ENCODE data around the gene SIGLEC15. TPM values are rescaled to one million over a fixed set of nuclear protein-coding genes. Genes with fewer than 3 reads are reported as not detected.
"Not testable (repeated sequence)": the region's sequence is repeated elsewhere in the genome, so short reads cannot be mapped to it uniquely, and the experiment has no call there.

Gene SIGLEC15
- total RNA-seq, 1 donor from 2014 or later = not detected

DNA sequence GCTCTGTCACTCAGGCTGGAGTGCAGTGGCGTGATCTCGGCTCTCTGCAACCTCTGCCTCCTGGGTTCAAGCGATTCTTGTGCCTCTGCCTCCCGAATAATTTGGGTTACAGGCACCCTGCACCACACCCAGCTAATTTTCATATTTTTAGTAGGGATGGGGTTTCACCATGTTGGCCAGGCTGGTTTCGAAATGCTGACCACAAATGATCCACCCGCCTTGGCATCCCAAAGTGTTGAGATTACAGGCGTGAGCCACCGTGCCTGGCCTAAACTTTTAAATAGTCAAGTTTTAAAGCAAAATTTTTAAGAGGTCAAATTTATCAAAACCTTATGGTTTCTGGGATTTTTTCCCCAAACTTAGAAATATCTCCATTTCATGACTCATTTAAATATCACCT lies 6.7 kb upstream of the SIGLEC15 start:
- DNase-seq (ENCODE audit: low read depth in 2 of 2) = not testable (repeated sequence)

- no peak for DNase-seq (ENCODE audit: low read depth in 2 of 2)
Measured at GRCh38 chr18:45820106-45820745, 5.2 kb upstream of the SIGLEC15 start.

- peak in 1 of 2 donors; percentile 64 for DNase-seq (ENCODE audit: low read depth in 2 of 2)
Measured at GRCh38 chr18:45821026-45821425, 4.4 kb upstream of the SIGLEC15 start.

DNA sequence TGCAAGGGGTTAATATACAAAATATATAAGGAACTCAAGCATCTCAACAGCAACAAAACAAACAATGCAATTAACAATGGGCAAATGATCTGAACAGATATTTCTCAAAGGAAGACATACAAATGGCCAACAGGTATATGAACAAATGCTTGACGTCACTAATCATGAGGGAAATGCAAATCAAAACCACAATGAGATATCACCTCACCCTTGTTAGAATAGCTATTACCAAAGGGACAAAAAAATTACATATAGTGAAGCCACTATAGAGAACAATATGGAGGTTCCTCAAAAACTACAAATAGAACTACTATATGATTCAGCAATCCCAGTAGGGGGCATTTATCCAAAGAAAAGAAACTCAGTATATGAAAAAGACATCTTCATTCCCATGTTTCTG lies 3.8 kb upstream of the SIGLEC15 start:
- no peak for DNase-seq (ENCODE audit: low read depth in 2 of 2)

- no peak for DNase-seq (ENCODE audit: low read depth in 2 of 2)
Measured at GRCh38 chr18:45826084-45826483, 609 bp downstream of the SIGLEC15 start.

- DNase-seq (ENCODE audit: low read depth in 2 of 2) = not testable (repeated sequence)
Measured at GRCh38 chr18:45826716-45827115, 1.2 kb downstream of the SIGLEC15 start.

DNA sequence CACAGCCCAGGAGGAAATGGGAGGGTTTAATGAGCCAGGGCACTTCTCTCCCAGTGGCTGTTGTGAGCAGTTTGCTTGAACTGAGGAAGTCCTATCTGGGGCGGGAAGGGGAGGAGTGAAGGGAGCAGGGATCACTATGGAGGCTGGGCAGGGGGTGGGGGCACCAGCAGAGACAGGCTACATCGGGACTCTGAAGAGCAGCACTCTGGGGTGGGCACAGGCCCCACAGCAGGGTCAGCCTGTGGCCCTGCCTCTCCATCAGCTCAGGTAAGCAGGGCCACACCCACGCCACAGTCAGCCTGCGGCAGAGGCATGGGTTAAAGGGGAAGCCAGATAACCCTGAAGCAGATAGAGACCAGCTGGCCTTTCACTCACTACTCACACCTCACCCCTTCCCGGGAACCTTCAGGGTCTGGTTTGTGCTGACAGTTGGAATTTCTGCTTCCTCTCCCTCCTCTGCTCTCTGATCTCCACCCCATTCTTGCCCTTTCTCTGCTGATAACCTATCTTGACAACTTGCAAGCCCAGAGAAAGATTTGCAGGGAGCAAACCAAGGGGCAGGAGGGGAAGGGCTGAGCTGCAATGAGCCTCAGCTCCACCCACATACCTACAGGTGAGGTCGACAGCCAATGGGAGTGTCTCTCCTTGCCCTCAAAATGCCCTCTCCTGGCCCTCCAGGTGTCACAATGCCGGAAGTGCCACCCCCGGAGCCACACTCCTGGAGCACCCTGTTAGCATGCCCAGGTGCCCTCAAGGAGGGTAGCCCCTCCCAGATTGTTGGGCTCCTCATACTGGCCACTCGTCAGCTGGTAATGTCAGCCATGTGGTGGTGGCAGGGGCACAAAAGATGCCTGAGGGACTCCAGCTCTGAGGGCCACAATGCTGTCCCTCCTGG lies 3.7 kb downstream of the SIGLEC15 start:
- DNase-seq (ENCODE audit: low read depth in 2 of 2) = no peak

- DNase-seq (ENCODE audit: low read depth in 2 of 2) = no peak
Measured at GRCh38 chr18:45829855-45830254, 4.4 kb downstream of the SIGLEC15 start.

DNA sequence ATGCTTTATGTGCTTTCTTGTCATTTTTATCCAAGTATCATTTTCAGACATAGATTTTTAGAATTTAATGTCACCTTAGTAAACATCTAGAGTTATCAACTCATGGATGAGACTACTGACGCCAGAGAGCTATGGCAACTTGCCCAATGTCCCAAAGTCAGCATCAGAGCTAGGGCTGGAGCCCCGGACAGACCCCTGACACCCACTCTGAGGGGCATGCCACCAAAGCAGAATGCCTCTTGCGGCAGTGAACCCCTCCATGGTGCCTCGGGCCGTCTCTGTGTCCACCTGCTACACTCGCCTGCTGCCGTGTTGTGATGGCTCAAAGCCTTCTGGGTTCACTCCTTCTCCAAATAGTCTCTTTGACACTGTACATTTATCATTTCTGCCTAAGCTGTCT lies 5.4 kb downstream of the SIGLEC15 start:
- DNase-seq (ENCODE audit: low read depth in 2 of 2) = no peak

- no peak for DNase-seq (ENCODE audit: low read depth in 2 of 2)
Measured at GRCh38 chr18:45833846-45834245, 8.4 kb downstream of the SIGLEC15 start.

- no peak for DNase-seq (ENCODE audit: low read depth in 2 of 2)
Measured at GRCh38 chr18:45834306-45834705, 8.8 kb downstream of the SIGLEC15 start.

DNA sequence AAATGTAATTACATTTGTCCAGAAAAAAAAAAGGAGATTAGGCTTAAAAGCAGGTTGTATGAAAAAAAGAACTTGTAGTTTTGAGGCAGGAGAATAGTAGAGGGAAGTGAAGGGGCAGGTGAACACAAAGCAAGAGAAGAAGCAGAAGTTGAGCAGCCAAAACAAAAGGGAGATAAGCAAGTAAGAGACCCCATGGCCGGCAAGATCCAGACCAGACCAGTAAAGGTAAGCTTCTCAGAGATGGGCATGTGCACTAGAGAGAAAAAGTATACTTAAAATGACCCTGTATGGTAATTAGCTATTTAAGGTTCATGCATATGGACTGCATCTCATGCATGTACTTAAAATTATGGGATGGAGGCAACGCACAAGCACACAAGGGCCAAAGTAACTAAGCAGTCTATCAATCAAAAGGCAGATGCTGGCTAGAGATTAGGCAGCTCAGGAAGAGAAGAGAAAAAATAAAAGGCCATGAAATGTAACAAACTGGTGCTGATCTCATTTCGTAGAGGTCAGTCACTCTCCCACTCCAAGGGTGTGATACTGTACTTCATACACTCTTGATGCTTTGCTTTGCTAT lies 9.7 kb downstream of the SIGLEC15 start:
- DNase-seq (ENCODE audit: low read depth in 2 of 2) = peak in 1 of 2 donors; percentile 36

DNA sequence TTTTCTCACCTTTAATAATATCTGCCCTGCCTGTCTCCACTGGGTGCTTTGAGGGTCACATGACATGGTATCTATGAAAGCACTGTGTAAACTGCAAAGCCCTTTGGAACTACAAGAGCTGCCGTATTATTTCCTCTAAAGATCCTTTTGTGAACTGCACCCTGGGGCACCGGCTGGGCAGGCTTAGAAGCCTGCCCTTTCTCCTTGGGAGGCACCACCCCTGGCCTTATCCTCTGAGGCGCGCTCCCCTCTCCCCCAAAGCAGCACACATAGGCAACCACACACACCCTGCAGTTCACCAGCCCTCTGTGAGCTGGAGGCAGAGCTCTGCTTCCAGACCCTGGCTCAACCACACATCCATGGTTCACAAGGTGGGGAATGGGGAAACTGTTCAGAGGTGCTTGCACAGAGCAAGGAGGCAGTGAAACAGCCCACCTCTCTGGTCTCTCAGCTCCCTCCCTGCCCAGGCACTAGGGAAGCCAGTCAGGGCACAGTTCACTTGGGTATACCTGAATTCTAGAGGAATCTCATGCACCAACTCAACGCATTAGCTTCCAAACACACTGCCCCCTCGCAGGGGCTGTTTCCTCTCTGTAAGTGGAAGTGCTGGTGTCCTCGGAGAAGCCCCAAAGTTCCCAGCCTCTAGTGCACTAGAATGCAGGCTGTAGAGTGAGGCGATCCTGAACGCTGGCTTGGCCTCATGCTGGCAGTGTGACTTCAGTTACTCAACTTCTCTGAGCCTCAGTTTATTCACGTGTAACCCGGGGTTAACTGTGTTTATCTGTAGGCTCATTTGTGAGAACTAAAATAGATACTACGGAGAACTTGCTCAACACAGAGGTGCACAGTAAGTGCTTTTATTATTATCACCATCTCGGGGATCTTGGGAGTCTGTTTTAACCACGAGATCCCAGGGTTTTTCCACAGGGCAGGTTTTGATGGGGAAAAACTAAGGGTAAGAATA lies 11.0 kb downstream of the SIGLEC15 start:
- no peak for DNase-seq (ENCODE audit: low read depth in 2 of 2)

DNA sequence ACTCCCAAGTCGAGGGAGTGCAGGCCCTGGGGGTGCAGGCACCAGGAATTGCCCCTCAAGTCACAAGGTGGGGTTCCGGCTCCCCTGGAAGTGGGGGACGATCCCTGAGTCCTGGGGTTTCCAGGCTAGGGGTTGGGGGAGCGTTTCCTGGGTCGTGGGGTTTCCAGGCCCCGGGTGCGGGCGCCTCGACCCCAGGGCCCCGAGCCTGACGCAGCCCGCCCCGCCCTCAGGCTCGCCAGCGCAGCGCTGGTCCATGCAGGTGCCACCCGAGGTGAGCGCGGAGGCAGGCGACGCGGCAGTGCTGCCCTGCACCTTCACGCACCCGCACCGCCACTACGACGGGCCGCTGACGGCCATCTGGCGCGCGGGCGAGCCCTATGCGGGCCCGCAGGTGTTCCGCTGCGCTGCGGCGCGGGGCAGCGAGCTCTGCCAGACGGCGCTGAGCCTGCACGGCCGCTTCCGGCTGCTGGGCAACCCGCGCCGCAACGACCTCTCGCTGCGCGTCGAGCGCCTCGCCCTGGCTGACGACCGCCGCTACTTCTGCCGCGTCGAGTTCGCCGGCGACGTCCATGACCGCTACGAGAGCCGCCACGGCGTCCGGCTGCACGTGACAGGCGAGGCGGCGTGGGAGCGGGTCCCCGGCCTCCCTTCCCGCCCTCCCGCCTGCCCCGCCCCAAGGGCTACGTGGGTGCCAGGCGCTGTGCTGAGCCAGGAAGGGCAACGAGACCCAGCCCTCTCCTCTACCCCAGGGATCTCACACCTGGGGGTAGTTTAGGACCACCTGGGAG lies 12.0 kb downstream of the SIGLEC15 start:
- peak; percentile 67 to 80 for DNase-seq (ENCODE audit: low read depth in 2 of 2)

- DNase-seq (ENCODE audit: low read depth in 2 of 2) = peak in 1 of 2 donors; percentile 21
Measured at GRCh38 chr18:45838302-45839070, 13.0 kb downstream of the SIGLEC15 start.

GRCh38 chr18:45839414-45840395 lies 14.2 kb downstream of the SIGLEC15 start:
- DNase-seq (ENCODE audit: low read depth in 2 of 2) = peak; percentile 81 to 83

- no peak for DNase-seq (ENCODE audit: low read depth in 2 of 2)
Measured at GRCh38 chr18:45841060-45841764, 15.7 kb downstream of the SIGLEC15 start.

All from lung microvascular endothelial cell (primary cell).